Muscle layer of duodenum (tissue), 2 donors: ENCODE data around the gene ABCC9.

Experiments
- H3K27ac ChIP-seq: one replicate; pipeline ENCODE4 v1.7.0; 2013; ENCODE audit warnings: mild to moderate bottlenecking, low read length
- H3K27me3 ChIP-seq: one replicate; pipeline ENCODE4 v1.7.0; 2013; ENCODE audit warnings: low read depth, mild to moderate bottlenecking, control low read depth, low read length
- H3K36me3 ChIP-seq, 2 donors: one replicate each; pipeline ENCODE4 v1.7.0; 2013; ENCODE audit warnings: low read length in 2 of 2, control low read depth in 1 of 2, mild to moderate bottlenecking in 1 of 2; ENCODE audit not compliant: insufficient read depth in 2 of 2, control insufficient read depth in 1 of 2
- H3K4me1 ChIP-seq, 2 donors: one replicate each; pipeline ENCODE4 v1.7.0; 2013; ENCODE audit warnings: low read length in 2 of 2, mild to moderate bottlenecking in 2 of 2, control low read depth in 1 of 2, moderate library complexity in 1 of 2; ENCODE audit not compliant: insufficient read depth in 2 of 2, control insufficient read depth in 1 of 2
- H3K4me3 ChIP-seq, 2 donors: one replicate each; pipeline ENCODE4 v1.7.0; 2013; ENCODE audit warnings: low read length in 2 of 2, low read depth in 1 of 2, mild to moderate bottlenecking in 1 of 2
- H3K9me3 ChIP-seq, 2 donors: one replicate each; pipeline ENCODE4 v1.7.0; 2013; ENCODE audit warnings: low read length in 2 of 2, control low read depth in 1 of 2, mild to moderate bottlenecking in 1 of 2; ENCODE audit not compliant: control insufficient read depth in 1 of 2
- donor health status: healthy.

Gene ABCC9

GRCh38 chr12:21831791-21832344, 109.4 kb downstream of the ABCC9 start:
- H3K27me3 ChIP-seq: no peaks in the 10 kb centered on the region
- peak overlapping the region; percentile 62 for H3K27ac ChIP-seq
- H3K9me3 ChIP-seq: no peaks in the 10 kb centered on the region
- no peak overlapping the region for H3K4me3 ChIP-seq
- peaks cover 0 to 3% of the 10 kb centered on the region in 2 donors for H3K36me3 ChIP-seq
- H3K4me1 ChIP-seq: peaks cover 0 to 3% of the 10 kb centered on the region in 2 donors

- H3K9me3 ChIP-seq: no peaks in the 10 kb centered on the region
- H3K36me3 ChIP-seq: no peaks in the 10 kb centered on the region
- no peaks in the 10 kb centered on the region for H3K27me3 ChIP-seq
- peaks cover 0 to 3% of the 10 kb centered on the region in 2 donors for H3K4me1 ChIP-seq
- H3K27ac ChIP-seq: peak overlapping the region; percentile 49
- H3K4me3 ChIP-seq: no peak overlapping the region
These were observed 112.4 kb downstream of the ABCC9 start for GRCh38 chr12:21828779-21829178.

GRCh38 chr12:21828136-21828775, 113.0 kb downstream of the ABCC9 start:
- Histone ChIP-seq H3K27ac (peak overlapping the region; percentile 49), H3K9me3 (no peaks in the 10 kb centered on the region), H3K4me1 (peaks cover 0 to 3% of the 10 kb centered on the region in 2 donors), H3K27me3 (no peaks in the 10 kb centered on the region), H3K36me3 (no peaks in the 10 kb centered on the region), H3K4me3 (peak overlapping the region in 1 of 2 donors; percentile 1)

GRCh38 chr12:21827083-21827482, 114.1 kb downstream of the ABCC9 start:
- H3K9me3 ChIP-seq: no peaks in the 10 kb centered on the region
- no peak overlapping the region for H3K27ac ChIP-seq
- peaks cover 0 to 3% of the 10 kb centered on the region in 2 donors for H3K4me1 ChIP-seq
- H3K27me3 ChIP-seq: no peaks in the 10 kb centered on the region
- H3K4me3 ChIP-seq: no peak overlapping the region
- H3K36me3 ChIP-seq: no peaks in the 10 kb centered on the region

- Histone ChIP-seq H3K27ac (no peak overlapping the region), H3K4me3 (no peak overlapping the region), H3K36me3 (no peaks in the 10 kb centered on the region), H3K4me1 (peaks cover 0 to 3% of the 10 kb centered on the region in 2 donors), H3K9me3 (no peaks in the 10 kb centered on the region), H3K27me3 (no peaks in the 10 kb centered on the region)
These were observed 114.7 kb downstream of the ABCC9 start for GRCh38 chr12:21826618-21826910.

- no peaks in the 10 kb centered on the region for H3K9me3 ChIP-seq
- peaks cover 0 to 3% of the 10 kb centered on the region in 2 donors for H3K4me1 ChIP-seq
- no peaks in the 10 kb centered on the region for H3K27me3 ChIP-seq
- no peak overlapping the region for H3K4me3 ChIP-seq
- no peak overlapping the region for H3K27ac ChIP-seq
- H3K36me3 ChIP-seq: no peaks in the 10 kb centered on the region
These were observed 115.2 kb downstream of the ABCC9 start for GRCh38 chr12:21825886-21826617.

- no peaks in the 10 kb centered on the region for H3K9me3 ChIP-seq
- no peak overlapping the region for H3K4me3 ChIP-seq
- H3K27me3 ChIP-seq: no peaks in the 10 kb centered on the region
- no peak overlapping the region for H3K27ac ChIP-seq
- peaks cover 0 to 3% of the 10 kb centered on the region in 2 donors for H3K4me1 ChIP-seq
- H3K36me3 ChIP-seq: no peaks in the 10 kb centered on the region
These were observed 117.6 kb downstream of the ABCC9 start for GRCh38 chr12:21823581-21823980.

GRCh38 chr12:21819678-21820077, 121.5 kb downstream of the ABCC9 start:
- H3K27ac ChIP-seq: no peak overlapping the region
- H3K4me3 ChIP-seq: no peak overlapping the region
- H3K9me3 ChIP-seq: no peaks in the 10 kb centered on the region
- H3K36me3 ChIP-seq: no peaks in the 10 kb centered on the region
- no peaks in the 10 kb centered on the region for H3K27me3 ChIP-seq
- H3K4me1 ChIP-seq: no peaks in the 10 kb centered on the region

GRCh38 chr12:21819236-21819635, 122.0 kb downstream of the ABCC9 start:
- H3K27ac ChIP-seq: no peak overlapping the region
- H3K4me1 ChIP-seq: no peaks in the 10 kb centered on the region
- H3K27me3 ChIP-seq: no peaks in the 10 kb centered on the region
- no peaks in the 10 kb centered on the region for H3K9me3 ChIP-seq
- peaks cover 0 to under 1% of the 10 kb centered on the region in 2 donors for H3K36me3 ChIP-seq
- no peak overlapping the region for H3K4me3 ChIP-seq

GRCh38 chr12:21818627-21819026, 122.6 kb downstream of the ABCC9 start:
- no peaks in the 10 kb centered on the region for H3K27me3 ChIP-seq
- H3K36me3 ChIP-seq: peaks cover 0 to 6% of the 10 kb centered on the region in 2 donors
- no peaks in the 10 kb centered on the region for H3K4me1 ChIP-seq
- no peaks in the 10 kb centered on the region for H3K9me3 ChIP-seq
- no peak overlapping the region for H3K27ac ChIP-seq
- no peak overlapping the region for H3K4me3 ChIP-seq

GRCh38 chr12:21815306-21816062, 125.7 kb downstream of the ABCC9 start:
- Histone ChIP-seq H3K27me3 (no peaks in the 10 kb centered on the region), H3K9me3 (no peaks in the 10 kb centered on the region), H3K4me3 (no peak overlapping the region), H3K36me3 (peaks cover 0 to 6% of the 10 kb centered on the region in 2 donors), H3K4me1 (no peaks in the 10 kb centered on the region), H3K27ac (no peak overlapping the region)
